Urothelium cell line (cell line): ENCODE measurements around the gene NPAS1.

ENCODE experiments used
- DNase-seq: peaks from one replicate; pipeline ENCODE4 v3.0.0; 2011; ENCODE audit warnings: low spot score, mixed read lengths
- FAIRE-seq: peaks from 2 replicates; lab custom pipeline; 2011; peaks lifted over from hg19 to GRCh38; lab: Jason Lieb, UNC

Gene NPAS1

DNA sequence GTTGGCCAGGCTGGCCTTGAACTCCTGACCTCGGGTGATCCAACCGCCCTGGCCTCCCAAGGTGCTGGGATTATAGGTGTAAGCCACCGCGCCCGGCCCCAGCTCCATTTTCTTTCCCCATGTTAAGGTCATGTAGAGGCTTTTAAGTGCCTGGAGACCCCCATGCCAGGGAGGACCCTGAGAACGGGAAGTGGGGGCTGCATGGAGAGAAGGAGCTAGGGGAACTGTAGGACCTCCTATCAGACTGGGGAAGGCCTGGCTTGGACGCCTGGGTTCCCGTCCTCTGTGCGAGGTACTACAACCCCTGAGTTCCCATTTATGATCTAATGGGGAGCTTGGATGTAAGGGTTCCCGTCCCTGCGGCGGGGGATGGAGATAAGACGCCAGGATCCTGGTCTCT, 714 bp upstream of the NPAS1 start:
- FAIRE-seq (no peak), DNase-seq (no peak)

DNA sequence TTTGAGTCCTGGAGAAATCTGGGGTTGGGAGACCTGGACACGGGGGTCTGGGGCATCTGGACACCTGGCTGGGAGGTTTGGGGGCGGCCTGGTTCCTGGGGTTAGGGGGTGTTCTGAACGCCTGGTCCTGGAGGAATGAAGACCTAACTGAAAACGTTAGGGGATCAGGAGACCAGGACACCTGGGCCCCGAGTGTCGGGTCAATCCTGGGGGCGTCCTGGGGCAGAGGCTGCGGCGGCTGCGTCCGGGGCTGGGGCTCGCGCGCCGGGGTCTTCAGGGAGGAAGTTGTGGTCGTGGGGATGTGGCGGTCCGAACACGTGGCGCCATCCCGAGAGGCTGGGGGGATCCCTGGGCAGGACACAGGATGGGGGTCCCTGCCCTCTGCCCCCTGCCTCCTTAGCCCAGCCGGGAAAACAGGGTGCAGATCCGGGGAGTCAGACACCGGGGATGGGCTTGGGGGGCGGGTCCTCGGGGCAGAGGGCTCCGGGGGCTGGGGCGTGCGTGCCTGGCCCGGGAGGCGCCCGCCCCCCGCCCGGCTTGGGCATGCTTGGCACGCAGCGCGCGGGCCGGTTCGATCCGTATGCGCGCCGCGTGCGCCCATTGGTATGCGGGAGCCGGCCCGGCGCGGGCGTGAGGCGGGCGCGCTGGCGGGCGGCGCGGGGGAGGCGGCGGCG, 632 bp downstream of the NPAS1 start:
- DNase-seq (no peak), FAIRE-seq (no peak)

DNA sequence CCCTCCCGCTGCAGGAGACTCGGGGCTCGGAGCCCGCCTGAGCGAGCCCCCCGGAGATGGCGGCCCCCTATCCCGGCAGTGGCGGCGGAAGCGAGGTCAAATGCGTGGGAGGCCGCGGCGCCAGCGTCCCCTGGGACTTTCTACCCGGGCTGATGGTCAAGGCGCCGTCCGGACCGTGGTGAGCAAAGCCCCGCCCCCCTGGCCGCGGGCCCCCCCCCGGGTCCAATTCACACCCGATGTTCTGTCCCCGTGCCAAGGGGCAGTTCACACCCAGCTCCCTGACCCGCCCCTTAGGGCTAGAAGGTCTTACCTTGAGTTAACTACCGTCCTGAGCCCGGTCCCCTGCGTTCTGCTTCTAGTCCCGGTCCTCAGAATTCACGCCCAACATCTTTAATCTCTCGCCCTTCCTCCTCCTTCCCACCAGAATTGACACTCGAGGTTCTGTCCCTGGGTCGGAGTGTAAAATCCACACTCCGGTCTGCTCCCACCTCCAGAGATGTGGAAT, 1.4 kb downstream of the NPAS1 start:
- no peak for FAIRE-seq

DNA sequence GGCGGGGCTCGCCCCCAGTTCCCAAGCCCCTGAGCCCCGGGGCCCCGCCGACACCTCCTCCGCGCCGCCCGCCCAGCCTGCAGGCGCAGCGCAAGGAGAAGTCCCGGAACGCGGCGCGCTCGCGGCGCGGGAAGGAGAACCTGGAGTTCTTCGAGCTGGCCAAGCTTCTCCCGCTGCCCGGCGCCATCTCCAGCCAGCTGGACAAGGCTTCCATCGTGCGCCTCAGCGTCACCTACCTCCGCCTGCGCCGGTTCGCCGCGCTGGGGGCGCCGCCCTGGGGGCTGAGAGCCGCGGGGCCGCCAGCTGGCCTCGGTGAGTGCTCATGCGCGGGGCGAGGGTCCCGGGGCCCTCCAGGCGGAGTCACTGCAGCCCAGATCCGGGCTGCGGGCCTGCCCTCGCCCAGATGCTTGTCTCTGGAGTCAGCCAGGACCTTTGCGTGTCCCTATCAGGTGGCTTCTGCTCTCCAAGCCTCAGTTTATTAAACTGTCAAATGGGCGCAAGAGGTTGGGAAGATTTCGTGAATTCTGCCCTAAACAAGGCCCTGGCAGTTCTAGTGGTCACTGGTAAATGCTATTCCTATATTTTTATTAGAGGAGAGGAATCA, 2.0 kb downstream of the NPAS1 start:
- no peak for FAIRE-seq

More for the DNA sequence above, 1.4 kb downstream of the NPAS1 start:
- peak; percentile 38 for DNase-seq

DNA sequence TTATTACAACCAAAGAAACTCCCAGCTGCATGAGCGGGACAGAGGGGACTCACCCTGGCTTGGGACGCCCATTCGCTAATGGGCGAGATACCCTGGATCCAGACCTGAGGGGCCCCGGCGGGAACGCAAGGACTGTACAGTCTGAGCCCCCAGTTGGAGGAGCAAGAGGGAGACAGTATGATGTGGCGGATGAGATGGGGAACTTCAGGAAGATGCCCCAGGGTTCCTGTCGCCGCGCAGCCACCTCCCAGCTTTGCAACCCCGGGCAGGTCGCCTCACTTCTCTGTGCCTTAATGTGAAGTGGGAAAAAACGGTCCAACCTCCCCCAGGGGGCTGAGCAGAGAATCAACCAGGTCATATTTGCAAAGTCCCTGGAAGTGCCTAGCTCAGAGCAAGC, 2.5 kb downstream of the NPAS1 start:
- FAIRE-seq (no peak), DNase-seq (no peak)

More for the DNA sequence above, 2.0 kb downstream of the NPAS1 start:
- DNase-seq: no peak

DNA sequence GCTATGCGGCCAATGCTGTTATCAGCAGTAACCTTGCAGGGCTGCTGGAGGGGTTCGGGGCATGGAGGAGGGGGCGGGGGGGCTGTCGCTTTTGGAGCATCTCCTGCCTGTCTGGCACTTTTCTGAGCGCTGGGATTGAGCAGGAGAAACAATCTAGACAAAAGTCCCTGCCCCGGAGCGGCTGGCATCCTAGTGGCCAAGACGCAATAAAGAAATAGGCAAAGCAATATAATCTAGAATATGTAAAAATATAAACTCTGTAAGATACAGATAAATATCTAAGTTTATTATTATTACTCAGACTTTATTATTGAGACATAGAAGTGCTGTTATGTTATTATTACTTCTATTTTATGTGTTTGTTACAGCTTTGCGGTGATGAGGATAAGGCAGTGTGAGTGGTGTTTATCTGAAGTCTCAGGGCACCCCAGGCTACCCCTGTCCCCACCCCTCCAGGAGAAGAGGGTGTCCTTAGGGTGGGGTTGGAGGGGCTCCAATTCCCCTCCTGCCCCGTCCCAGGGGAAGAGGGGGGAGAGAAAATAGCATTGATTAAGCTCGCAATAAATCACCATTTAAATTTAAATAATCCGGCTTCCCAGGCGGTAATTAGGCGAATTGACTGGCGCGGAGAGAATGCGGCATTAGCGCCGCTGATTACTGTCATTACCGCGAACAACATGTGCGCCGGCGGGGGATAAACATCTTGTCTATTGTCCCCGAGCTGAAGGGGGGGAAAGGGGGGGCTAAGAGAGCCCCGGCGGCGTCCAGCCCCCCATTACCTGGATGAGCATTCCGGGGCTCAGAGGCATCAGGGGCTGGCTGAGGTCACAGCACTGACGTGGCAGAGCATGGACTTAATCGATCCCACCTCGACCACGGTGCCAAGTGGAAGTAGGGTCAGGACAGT, 3.2 kb downstream of the NPAS1 start:
- no peak for DNase-seq

DNA sequence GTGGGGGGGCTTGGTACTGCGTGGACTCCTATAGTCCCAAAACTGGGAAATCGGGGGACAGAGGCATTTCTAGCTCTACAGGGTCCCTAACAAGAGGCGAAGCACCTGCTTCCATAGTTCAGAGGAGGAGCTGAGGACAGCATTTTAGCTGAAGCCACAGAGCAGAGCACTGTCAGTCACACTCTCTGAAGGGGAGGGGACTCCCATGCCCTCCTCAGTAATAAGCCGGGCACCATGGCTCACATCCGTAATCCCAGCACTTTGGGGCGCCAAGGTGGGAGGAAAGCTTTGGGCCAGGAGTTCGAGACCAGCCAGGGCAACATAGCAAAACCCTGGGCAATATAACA, 3.8 kb downstream of the NPAS1 start:
- no peak for FAIRE-seq

More for the DNA sequence above, 3.2 kb downstream of the NPAS1 start:
- FAIRE-seq: no peak

DNA sequence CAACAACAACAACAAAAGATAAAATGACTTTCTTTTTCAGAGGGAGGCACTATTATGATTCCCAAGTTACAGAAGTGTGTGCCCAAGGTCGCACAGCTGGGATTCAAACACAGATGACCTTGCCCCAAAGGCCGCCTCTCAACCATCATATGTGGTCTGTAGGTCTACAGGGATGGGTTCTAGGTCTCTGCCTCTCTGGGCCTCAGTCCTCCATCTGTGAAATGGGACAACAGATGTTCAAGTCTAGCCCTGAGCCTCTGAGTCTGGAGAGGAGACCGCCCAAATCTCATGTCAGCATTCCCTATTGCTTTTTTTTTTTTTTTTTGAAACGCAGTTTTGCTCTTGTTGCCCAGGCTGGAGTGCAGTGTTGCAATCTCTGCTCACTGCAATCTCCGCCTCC, 4.9 kb downstream of the NPAS1 start:
- FAIRE-seq: no peak
- no peak for DNase-seq

More for the DNA sequence above, 3.8 kb downstream of the NPAS1 start:
- DNase-seq: no peak

DNA sequence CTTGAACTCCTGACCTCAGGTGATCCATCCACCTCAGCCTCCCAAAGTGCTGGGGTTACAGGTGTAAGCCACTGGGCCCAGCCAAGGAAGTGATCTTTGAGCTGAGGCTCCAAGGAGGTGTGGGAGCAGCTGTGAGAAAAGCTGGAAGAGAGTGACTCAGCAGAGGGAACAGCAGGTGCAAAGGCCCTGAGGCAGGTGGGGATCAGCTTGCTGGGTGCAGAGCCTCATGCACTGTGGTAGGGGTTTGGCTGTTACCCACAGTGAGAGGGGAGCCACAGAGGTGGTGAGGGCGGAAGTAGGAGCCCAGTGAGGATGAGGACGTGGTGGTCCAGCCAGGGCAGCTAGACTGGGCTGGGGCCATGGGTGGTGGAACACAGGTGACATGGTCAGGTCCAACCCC, 6.5 kb downstream of the NPAS1 start:
- DNase-seq: no peak
- FAIRE-seq: no peak

DNA sequence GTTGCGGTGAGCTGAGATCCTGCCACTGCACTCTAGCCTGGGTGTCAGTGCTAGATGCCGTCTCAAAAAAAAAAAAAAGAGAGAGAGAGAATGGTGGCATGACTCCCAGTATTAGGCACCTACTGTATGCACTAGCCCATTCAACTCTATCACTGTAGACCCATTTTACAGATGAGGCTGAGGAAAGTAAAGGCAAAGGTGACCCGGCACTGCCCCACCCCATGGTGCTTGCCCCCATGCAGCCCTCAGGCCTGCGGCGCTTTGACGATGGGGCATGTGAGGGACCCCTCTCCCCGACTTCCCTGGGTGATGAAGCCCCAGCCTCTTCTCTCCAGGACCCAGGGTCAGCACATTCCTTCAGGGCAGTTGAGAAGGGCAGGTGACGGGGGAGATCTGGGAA, 7.3 kb downstream of the NPAS1 start:
- FAIRE-seq (no peak), DNase-seq (no peak)

DNA sequence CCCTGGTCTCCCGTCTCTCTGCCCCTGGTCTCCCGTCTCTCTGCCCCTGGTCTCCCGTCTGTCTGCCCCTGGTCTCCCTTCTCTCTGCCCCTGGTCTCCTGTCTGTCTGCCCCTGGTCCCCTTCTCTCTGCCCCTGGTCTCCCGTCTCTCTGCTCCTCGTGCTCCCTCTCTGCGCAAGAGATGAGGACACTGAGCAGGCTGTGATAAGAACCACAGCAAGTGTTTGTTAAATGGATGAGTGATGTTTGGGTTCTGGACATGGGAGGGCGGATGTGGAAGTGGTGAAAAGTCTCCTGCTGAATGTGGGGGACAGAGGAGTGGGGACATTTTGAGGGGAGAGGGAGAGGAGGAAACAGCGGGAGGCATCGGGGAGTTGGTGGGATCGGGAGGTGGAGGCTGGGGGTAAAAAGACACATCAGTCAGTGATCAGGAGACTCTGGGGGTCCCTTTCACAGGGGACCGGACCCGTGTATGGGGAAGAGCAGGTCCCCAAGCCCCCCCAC, 8.0 kb downstream of the NPAS1 start:
- no peak for FAIRE-seq
- no peak for DNase-seq

DNA sequence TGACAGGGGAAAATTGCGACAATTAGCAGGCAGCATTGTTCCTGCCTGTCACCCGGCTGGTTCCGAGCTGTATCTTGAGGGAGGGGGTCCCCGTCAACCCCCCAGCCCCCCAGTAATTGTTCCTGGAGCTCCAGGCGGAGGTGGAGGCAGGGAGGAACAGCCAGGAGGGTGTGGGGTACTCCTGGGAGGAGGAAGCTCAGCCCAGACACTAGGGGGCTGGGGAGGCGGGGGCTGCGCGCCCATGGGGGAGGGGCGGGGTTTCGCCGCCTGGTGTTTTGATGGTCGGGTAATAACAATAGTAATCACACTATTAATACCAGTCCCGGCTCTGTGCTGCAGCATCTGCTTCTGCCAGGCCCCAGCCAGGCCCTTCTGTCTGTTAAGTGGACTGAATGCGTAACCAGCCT, 8.6 kb downstream of the NPAS1 start:
- no peak for FAIRE-seq

DNA sequence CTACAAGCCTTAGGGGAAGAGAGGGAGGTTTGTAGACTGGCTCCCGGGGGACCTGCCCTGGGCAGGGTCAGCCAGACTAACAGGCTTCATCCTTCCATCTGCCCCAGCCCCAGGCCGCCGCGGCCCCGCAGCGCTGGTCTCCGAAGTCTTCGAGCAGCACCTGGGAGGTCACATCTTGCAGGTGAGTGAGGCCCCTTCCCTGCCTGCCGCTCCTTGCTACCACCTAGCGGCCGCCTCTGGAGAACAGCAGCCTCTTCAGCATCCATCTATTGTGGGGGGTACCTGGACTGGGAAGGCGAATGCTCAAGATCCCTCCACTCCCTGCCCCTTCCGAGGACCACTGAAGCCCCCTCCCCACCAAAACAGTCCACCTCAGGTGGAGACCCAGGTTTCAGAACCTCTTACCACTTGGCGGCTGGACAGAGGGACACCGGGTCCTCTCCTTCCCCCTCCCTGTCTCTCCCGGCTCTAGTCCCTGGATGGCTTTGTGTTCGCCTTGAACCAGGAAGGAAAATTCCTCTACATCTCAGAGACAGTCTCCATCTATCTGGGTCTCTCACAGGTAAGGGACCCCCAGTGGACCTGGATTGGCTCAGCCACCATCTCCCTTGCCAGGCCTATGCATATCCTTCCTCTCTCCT, 12.7 kb downstream of the NPAS1 start:
- no peak for FAIRE-seq
- peak; percentile 63 for DNase-seq

More for the DNA sequence above, 8.6 kb downstream of the NPAS1 start:
- DNase-seq: no peak

DNA sequence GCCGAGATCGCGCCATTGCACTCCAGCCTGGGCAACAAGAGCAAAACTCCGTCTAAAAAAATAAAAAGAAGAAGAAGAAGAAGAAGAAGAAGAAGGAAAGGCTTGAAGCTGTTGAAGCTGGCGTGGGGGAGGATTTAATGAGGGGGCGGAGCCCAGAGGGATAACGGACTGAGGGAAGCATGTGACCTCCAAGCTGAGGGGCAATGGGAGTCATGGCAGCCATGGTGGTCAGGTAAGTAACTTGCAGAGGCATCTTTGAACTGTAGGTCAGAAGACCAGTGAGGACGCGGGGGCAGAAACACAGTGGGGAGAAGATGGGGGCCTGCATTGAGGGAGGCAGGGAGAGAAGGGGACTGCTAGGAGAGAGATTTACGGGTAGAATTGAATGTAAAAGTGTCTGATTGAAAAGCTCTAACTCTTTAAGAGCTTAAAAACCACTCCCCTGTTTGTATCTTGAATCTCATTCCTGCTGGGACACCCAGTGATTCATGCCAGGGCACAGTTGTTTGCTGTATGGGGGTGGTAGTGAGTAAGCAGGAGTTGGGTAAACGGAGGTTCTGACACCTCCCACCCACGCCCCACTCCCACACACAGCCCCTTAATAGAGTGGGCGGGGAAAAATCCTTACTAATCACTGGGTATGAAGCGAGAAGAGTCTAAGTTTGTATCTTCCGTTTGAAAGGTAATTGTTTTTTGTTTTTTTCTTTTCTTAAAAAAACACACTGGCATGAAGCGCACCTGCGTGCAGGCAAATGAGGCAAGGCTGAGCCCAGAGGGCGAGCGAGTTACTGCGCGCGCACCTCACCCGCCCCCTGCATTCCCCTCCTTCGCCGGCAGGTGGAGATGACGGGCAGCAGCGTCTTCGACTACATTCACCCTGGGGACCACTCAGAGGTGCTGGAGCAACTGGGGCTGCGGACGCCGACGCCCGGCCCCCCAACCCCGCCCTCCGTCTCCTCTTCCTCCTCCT, 15.8 kb downstream of the NPAS1 start:
- FAIRE-seq (no peak), DNase-seq (peak; percentile 96)

DNA sequence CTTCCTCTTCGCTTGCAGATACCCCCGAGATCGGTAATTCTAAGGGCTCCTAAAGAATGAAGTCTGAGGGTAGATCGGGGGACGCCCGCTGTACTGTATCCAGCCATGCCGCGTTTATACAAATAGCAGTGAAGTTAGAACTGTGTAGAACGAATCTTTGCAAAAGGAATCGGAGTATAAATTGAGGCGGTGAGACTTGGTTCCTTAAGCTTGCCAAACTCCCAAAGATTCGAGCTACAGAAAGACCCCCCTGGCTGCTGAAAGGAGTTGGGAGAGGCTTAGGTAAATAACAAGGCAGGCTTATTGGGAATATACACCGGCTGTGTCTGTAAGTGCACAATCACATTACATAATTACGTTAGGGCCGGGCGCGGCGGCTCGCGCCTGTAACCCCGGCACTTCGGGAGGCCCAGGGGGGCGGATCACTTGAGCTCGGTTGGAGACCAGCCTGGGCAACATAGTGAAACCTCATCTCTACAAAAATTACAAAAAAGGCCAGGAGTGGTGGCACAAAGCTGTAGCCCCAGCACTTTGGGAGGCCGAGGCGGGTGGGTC, 16.5 kb downstream of the NPAS1 start:
- DNase-seq (no peak), FAIRE-seq (no peak)

DNA sequence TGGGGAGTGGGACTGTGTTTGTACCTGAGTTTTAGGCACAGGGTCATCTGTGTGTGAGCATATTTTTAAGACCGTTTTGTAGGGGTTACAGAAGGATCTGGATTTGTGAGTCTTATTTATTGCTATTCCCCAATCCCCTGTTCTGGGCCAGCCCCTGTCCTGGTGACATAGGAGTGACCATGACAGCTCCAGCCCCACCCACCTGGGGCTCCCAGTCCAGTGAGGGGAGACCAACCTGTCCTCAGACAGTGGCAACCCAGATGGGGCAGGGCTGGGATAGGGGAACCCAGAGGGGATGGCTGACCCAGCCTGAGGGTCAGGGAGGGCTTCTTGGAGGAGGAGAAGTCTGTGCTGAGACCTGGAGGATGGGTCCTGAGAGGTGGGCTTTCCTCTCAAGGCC, 18.1 kb downstream of the NPAS1 start:
- FAIRE-seq (no peak), DNase-seq (no peak)

DNA sequence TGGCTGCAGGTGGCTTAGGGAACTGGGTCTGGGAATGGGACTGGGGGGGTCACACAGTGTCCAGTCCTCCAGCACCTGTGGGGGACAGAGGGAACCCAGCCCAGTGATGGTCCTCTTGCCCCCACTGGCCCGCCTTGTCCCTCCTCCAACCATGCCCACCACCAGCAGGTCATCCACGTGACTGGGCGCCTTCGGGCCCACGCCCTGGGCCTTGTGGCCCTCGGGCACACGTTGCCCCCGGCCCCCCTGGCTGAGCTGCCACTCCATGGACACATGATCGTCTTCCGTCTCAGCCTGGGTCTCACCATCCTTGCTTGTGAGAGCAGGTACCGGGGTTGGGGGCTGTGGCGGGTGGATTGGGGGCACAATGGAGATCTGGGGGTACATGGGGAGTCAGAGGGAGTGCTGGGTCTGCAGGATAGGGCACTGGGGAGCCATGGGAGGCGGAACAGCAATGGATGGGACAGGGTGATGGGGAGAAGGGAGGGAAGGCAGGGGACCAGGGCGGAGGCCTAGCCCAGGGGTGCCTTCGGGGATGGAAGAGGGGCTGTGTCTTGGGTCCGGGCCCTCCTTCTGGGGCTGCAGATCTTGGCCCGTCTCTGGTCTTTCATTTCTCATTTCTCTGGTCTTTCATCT, 19.7 kb downstream of the NPAS1 start:
- DNase-seq (no peak), FAIRE-seq (no peak)

DNA sequence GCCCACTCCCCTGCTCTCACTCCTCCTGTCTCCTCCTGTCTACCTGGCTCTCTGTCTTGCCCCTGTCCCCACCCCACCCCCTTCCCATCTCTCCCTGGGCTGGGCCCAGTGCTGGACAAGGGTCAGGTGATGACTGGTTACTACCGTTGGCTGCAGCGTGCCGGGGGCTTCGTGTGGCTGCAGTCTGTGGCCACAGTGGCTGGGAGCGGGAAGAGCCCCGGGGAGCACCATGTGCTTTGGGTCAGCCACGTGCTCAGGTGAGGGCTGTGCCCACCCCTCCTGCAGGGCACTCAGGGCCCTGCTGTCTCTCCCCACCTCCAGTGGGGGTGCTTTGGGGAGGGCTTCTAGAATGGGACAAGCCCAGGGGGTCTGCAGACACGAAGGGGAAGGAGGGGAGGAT, 21.2 kb downstream of the NPAS1 start:
- DNase-seq (no peak), FAIRE-seq (no peak)
